Kidney epithelial cell (primary cell): Measurements from ENCODE around the gene MGMT. TPM values are rescaled to one million over a fixed set of nuclear protein-coding genes. Genes with fewer than 3 reads are reported as not detected.

ENCODE experiments used
- DNase-seq: peaks from one replicate; pipeline ENCODE4 v3.0.0-alpha.2; 2010; ENCODE audit warnings: low read depth
- H3K27me3 ChIP-seq: 2 replicates; pipeline ENCODE4 v1.6.0; 2011; ENCODE audit warnings: low read length; ENCODE audit not compliant: control insufficient read depth, insufficient read depth
- H3K36me3 ChIP-seq: 2 replicates; pipeline ENCODE4 v1.5.1; 2011; ENCODE audit warnings: low read length; ENCODE audit not compliant: control insufficient read depth, insufficient read depth
- H3K4me3 ChIP-seq: 2 replicates; pipeline ENCODE4 v1.5.1; 2011; ENCODE audit warnings: low read depth, mild to moderate bottlenecking, control low read depth, low read length
- total RNA-seq: library from RNA; depleted of rRNA; stranded (reverse); fragments of >200 nt; gene quantifications from 2 replicates; pipeline ENCODE4 v1.2.3, GENCODE V29; 2015
- TF ChIP-seq, protein P1 (sequence below): IDR thresholded peaks from 2 replicates; pipeline ENCODE4 v1.5.1; 2011; ENCODE audit warnings: mild to moderate bottlenecking, moderate library complexity, low read length, control low read depth, inconsistent platforms; ENCODE audit not compliant: insufficient read depth, poor library complexity, severe bottlenecking

The MGMT gene
- total RNA-seq, 1 donor from 2014 or later, result 36.1 TPM

DNA sequence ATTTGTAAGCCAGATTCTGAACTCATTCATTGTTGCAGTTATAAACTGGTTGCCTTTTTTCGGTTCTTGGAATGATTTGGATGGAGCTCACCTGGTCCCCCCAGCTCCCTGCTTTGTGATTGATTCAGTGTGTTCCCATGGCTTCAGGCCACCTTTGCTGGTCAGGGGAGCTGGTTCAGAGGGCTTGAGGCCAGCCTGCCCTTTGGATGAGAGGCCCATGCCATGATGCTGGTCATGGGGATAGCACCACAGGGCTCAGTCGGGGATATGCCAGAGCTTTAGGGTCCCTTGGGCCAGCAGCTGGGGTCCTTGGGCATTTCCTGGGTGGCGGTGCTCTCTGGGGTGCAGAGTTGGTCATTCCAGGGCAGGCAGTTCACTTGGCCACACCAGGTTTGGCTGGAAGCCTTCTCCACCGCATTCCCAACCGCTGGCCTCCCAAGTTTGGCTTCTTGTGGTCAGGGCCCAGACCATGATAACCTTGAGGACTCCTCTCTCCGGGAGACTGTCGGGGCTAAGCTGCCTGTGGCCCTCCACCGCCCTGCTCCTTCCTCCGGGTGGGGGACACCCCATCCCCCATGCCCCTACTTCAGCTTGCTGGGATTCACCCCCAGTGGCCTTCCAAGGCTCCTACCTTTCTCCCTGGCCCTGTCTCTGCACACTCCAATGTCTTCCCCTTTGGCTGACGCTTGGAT is 65.1 kb downstream of the MGMT start:
- Histone ChIP-seq H3K4me3 (no peak overlapping the region), H3K27me3 (no peaks in the 10 kb centered on the region), H3K36me3 (no peaks in the 10 kb centered on the region)
- TF ChIP-seq, protein P1, sequence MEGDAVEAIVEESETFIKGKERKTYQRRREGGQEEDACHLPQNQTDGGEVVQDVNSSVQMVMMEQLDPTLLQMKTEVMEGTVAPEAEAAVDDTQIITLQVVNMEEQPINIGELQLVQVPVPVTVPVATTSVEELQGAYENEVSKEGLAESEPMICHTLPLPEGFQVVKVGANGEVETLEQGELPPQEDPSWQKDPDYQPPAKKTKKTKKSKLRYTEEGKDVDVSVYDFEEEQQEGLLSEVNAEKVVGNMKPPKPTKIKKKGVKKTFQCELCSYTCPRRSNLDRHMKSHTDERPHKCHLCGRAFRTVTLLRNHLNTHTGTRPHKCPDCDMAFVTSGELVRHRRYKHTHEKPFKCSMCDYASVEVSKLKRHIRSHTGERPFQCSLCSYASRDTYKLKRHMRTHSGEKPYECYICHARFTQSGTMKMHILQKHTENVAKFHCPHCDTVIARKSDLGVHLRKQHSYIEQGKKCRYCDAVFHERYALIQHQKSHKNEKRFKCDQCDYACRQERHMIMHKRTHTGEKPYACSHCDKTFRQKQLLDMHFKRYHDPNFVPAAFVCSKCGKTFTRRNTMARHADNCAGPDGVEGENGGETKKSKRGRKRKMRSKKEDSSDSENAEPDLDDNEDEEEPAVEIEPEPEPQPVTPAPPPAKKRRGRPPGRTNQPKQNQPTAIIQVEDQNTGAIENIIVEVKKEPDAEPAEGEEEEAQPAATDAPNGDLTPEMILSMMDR, result no peak
- no peak for DNase-seq

DNA sequence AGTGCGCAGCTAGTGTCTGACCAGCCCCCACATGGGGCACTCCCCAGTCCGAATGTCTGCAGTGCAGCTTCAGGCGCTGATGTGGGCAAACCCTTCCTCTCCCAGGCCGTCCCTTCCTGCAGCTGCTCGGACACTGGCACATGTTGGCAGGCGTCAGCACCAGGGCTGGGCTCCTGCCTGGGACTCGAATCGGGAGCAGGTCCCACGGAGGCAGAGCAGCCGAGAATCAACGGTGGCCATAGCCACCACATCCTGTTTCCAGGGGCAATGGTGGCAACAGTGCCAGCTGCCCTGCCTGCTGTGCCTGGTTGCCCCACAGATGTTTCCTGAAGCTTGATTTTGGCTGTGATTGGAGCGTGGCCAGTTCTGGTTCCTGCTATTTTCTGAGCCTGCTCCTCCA is 65.8 kb downstream of the MGMT start:
- H3K36me3 ChIP-seq, result no peaks in the 10 kb centered on the region
- H3K27me3 ChIP-seq, result no peaks in the 10 kb centered on the region
- TF ChIP-seq, protein P1, result no peak
- no peak for DNase-seq
- H3K4me3 ChIP-seq, result no peak overlapping the region

DNA sequence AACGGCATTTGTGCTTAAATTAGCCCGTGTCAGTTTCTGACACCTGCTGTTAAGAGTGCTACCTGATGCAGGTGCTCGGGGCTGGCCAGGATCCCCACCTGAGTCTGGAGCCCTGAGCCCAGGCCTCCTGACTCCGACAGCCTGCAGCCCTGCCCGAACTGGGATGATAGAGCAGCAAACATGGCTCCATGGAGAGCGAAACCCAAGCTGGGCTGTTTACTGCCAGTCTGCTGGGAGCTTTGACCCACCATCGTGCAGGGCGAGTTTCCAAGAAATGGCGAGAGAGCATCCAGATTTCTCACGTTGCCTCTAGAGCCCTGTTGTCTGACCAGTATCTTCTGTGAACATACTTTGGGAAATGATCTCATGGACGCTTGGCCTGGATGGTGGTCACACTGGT is 66.2 kb downstream of the MGMT start:
- Histone ChIP-seq H3K4me3 (no peak overlapping the region), H3K36me3 (no peaks in the 10 kb centered on the region), H3K27me3 (no peaks in the 10 kb centered on the region)
- TF ChIP-seq, protein P1, result no peak
- no peak for DNase-seq

DNA sequence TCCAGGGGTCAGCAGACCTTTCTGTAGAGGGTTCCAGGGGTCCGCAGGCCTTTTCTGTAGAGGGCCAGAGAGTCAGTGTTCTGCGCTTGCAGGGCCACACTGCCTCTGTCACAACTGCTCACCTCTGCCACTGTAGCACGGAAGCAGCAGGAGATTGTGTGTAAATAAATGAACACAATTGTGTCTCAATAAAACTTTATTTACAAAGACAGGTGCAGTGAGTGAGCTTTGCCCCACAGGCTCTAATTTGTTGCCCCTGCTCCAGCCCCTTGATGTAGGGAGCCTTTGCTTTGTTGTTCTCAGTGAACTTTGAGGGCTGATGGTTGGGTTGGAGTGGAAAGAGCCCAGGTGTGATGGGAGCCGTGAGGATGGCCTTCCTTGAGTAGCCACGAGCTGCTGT is 67.8 kb downstream of the MGMT start:
- TF ChIP-seq, protein P1, result no peak
- Histone ChIP-seq H3K36me3 (no peaks in the 10 kb centered on the region), H3K4me3 (no peak overlapping the region), H3K27me3 (no peaks in the 10 kb centered on the region)
- no peak for DNase-seq

DNA sequence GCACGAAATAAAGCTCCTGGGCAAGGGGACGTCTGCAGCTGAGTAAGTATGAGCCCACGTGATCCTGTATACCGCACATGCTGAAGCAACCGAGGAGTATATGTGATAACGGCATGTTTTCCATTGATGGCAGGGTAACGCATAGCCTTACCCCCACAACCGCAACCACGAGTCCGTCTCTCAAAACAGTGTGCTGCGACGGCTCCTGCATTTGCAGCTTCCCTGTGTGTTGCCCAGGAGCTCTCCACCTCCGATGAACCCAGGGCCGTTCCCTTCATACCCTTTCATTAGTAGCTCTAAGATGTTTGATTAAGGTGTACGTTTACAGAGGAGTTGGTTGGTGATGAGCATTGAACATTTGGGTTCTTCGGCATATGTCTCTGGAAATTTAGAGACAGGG is 69.3 kb downstream of the MGMT start:
- no peak for DNase-seq
- no peaks in the 10 kb centered on the region for H3K36me3 ChIP-seq
- no peak overlapping the region for H3K4me3 ChIP-seq
- no peaks in the 10 kb centered on the region for H3K27me3 ChIP-seq
- TF ChIP-seq, protein P1, result no peak

DNA sequence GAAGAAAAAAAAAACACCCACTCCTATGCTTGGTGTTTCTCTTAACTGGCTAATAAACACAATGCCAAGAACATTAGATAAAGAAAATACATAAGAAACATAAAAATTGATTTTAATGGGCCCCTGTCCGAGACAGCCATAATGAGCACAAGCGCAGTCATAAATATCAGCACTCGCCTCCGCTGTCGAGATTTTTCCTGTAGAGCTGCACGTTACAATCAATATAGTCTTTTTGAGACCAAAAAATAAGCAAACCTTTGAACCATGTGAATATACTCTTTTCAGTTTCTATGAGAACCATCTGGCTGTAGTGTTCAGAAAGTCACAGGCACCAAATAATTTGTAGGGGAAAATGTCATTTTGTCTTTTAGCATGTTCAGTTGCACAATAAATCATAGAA is 70.1 kb downstream of the MGMT start:
- Histone ChIP-seq H3K27me3 (no peaks in the 10 kb centered on the region), H3K36me3 (no peaks in the 10 kb centered on the region), H3K4me3 (no peak overlapping the region)
- no peak for DNase-seq
- TF ChIP-seq, protein P1, result no peak
